Tibial artery (tissue), 4 donors: Measurements from ENCODE around the gene TTLL9.
"Not testable (repeated sequence)": the region's sequence is repeated elsewhere in the genome, so short reads cannot be mapped to it uniquely, and the experiment has no call there.

Experiments used
- DNase-seq, 2 donors: peaks; one replicate each; pipeline ENCODE4 v3.0.0-alpha.2; 2019
- H3K27ac ChIP-seq, 2 donors: fragments of 200-600 bp; sonication (generic) in 1 of 2; 1 replicate in 1 of 2; 2 replicates in 1 of 2; pipeline ENCODE4 v1.5.1; 2018 to 2019; ENCODE audit warnings: mild to moderate bottlenecking in 1 of 2
- H3K27me3 ChIP-seq, 2 donors: fragments of 200-600 bp; sonication (generic) in 1 of 2; one replicate each; pipeline versions ENCODE4 v1.5.1 to v1.6.0; 2016 to 2019
- H3K36me3 ChIP-seq, 3 donors: fragments of 200-600 bp; sonication (generic) in 2 of 3; one replicate each; pipeline ENCODE4 v1.5.1; 2016 to 2019; ENCODE audit warnings: mild to moderate bottlenecking in 2 of 3
- H3K4me1 ChIP-seq, 4 donors: fragments of 200-600 bp; sonication (generic) in 2 of 4; 1 replicate in 3 of 4; 2 replicates in 1 of 4; pipeline ENCODE4 v1.5.1; 2016 to 2019
- H3K4me3 ChIP-seq, 2 donors: fragments of 200-600 bp; sonication (generic) in 1 of 2; 1 replicate in 1 of 2; 2 replicates in 1 of 2; pipeline ENCODE4 v1.5.1; 2018 to 2019; ENCODE audit warnings: mild to moderate bottlenecking in 2 of 2
- H3K9me3 ChIP-seq, 3 donors: fragments of 200-600 bp; sonication (generic) in 1 of 3; one replicate each; pipeline ENCODE4 v1.5.1; 2016 to 2019
- CTCF ChIP-seq, 2 experiments: fragments of 200-600 bp in 1 of 2; fragments of 450-650 bp in 1 of 2; IDR thresholded peaks; one replicate each; pipeline ENCODE4 v1.5.1; 2017 to 2019; ENCODE audit warnings: antibody characterized with exemption in 2 of 2, mild to moderate bottlenecking in 1 of 2, moderate library complexity in 1 of 2
- intact Hi-C: fragments of 100-400 bp; cut with DNase I; formaldehyde crosslinking; loops from one replicate; pipeline ENCODE4 v1.15.0; 2023; ENCODE audit warnings: low total_unique reads

Gene TTLL9

GRCh38 chr20:31824125-31824485, 46.3 kb upstream of the TTLL9 start:
- no peak overlapping the region for H3K4me3 ChIP-seq
- peak overlapping the region; percentile 46 to 80 for H3K27ac ChIP-seq
- no peaks in the 10 kb centered on the region for H3K27me3 ChIP-seq
- no peak for TF ChIP-seq CTCF (IDR thresholded peaks at IDR 0.05)
- peaks cover 0 to 49% (median 28%) of the 10 kb centered on the region in 4 donors for H3K4me1 ChIP-seq
- H3K36me3 ChIP-seq, result no peaks in the 10 kb centered on the region
- intact Hi-C loops, result loop anchor here (5.0 to 10.0 kb wide), 3 partner anchors 131 to 208 kb away; partner anchors contain the start of gene PDRG1
- H3K9me3 ChIP-seq, result no peaks in the 10 kb centered on the region
- DNase-seq, result no peak

GRCh38 chr20:31824554-31825313, 45.7 kb upstream of the TTLL9 start:
- DNase-seq, result no peak
- intact Hi-C loops, result loop anchor here (5.0 to 10.0 kb wide), 4 partner anchors 130 to 268 kb away; partner anchors contain the start of gene PDRG1
- Histone ChIP-seq H3K4me1 (peaks cover 0 to 43% (median 24%) of the 10 kb centered on the region in 4 donors), H3K9me3 (no peaks in the 10 kb centered on the region), H3K27ac (peak overlapping the region; percentile 46 to 80), H3K4me3 (no peak overlapping the region), H3K36me3 (no peaks in the 10 kb centered on the region), H3K27me3 (no peaks in the 10 kb centered on the region)
- TF ChIP-seq CTCF (IDR thresholded peaks at IDR 0.05), result no peak

- H3K36me3 ChIP-seq, result no peaks in the 10 kb centered on the region
- no peak overlapping the region for H3K27ac ChIP-seq
- intact Hi-C loops, result loop anchor here (5.0 to 10.0 kb wide), 3 partner anchors 129 to 266 kb away; partner anchors contain the start of gene PDRG1
- H3K4me1 ChIP-seq, result peaks cover 0 to 38% (median 24%) of the 10 kb centered on the region in 4 donors
- H3K27me3 ChIP-seq, result no peaks in the 10 kb centered on the region
- H3K9me3 ChIP-seq, result no peaks in the 10 kb centered on the region
- H3K4me3 ChIP-seq, result no peak overlapping the region
- no peak for TF ChIP-seq CTCF (IDR thresholded peaks at IDR 0.05)
- DNase-seq, result no peak
These were observed 44.4 kb upstream of the TTLL9 start for GRCh38 chr20:31826074-31826473.

GRCh38 chr20:31827059-31827458, 43.4 kb upstream of the TTLL9 start:
- Histone ChIP-seq H3K4me3 (no peak overlapping the region), H3K36me3 (no peaks in the 10 kb centered on the region), H3K27me3 (no peaks in the 10 kb centered on the region), H3K9me3 (no peaks in the 10 kb centered on the region), H3K4me1 (peaks cover 0 to 29% (median 20%) of the 10 kb centered on the region in 4 donors), H3K27ac (no peak overlapping the region)
- TF ChIP-seq CTCF (IDR thresholded peaks at IDR 0.05), result no peak
- intact Hi-C loops, result loop anchor here (5.0 to 10.0 kb wide), 3 partner anchors 128 to 265 kb away; partner anchors contain the start of gene PDRG1
- no peak for DNase-seq

- not testable (repeated sequence) for H3K4me3 ChIP-seq, H3K36me3 ChIP-seq, H3K9me3 ChIP-seq, H3K27me3 ChIP-seq, DNase-seq, H3K27ac ChIP-seq
- intact Hi-C loops, result loop anchor here (5.0 to 10.0 kb wide), 3 partner anchors 127 to 264 kb away; partner anchors contain the start of gene PDRG1
- peaks cover 0 to 21% (median 11%) of the 10 kb centered on the region in 4 donors for H3K4me1 ChIP-seq
These were observed 42.4 kb upstream of the TTLL9 start for GRCh38 chr20:31828016-31828415.

- Histone ChIP-seq H3K9me3 (no peaks in the 10 kb centered on the region), H3K27me3 (no peaks in the 10 kb centered on the region), H3K36me3 (no peaks in the 10 kb centered on the region), H3K4me1 (peaks cover 0 to 12% (median 2%) of the 10 kb centered on the region in 4 donors), H3K27ac (no peak overlapping the region), H3K4me3 (no peak overlapping the region)
- no peak for DNase-seq
- no peak for TF ChIP-seq CTCF (IDR thresholded peaks at IDR 0.05)
- intact Hi-C loops, result loop anchor here (5.0 to 10.0 kb wide), 4 partner anchors 125 to 263 kb away; partner anchors contain the start of gene PDRG1
These were observed 40.7 kb upstream of the TTLL9 start for GRCh38 chr20:31829731-31830130.
